Measurements from ENCODE around the gene BMP7.
"Not testable (repeated sequence)": the region's sequence is repeated elsewhere in the genome, so short reads cannot be mapped to it uniquely, and the experiment has no call there.

Gene BMP7

GRCh38 chr20:57280221-57280620, 13.8 kb upstream of the BMP7 start:
- no peak for TF ChIP-seq CTCF (IDR thresholded peaks at IDR 0.05; ENCODE audit: insufficient read depth, low read depth, low read length, missing control alignments)
- no peak for DNase-seq (ENCODE audit: low read depth)

GRCh38 chr20:57279548-57279947, 13.1 kb upstream of the BMP7 start:
- not testable (repeated sequence) for DNase-seq (ENCODE audit: low read depth)

More at GRCh38 chr20:57280221-57280620, 13.8 kb upstream of the BMP7 start:
- no peak overlapping the region for H3K4me3 ChIP-seq (ENCODE audit: low read length)

GRCh38 chr20:57278457-57278856, 12.0 kb upstream of the BMP7 start:
- no peak overlapping the region for H3K4me3 ChIP-seq (ENCODE audit: low read length)
- TF ChIP-seq CTCF (IDR thresholded peaks at IDR 0.05; ENCODE audit: insufficient read depth, low read depth, low read length, missing control alignments) = no peak
- no peak for DNase-seq (ENCODE audit: low read depth)

More at GRCh38 chr20:57279548-57279947, 13.1 kb upstream of the BMP7 start:
- H3K4me3 ChIP-seq (ENCODE audit: low read length) = not testable (repeated sequence)

GRCh38 chr20:57277398-57278105, 11.1 kb upstream of the BMP7 start:
- TF ChIP-seq CTCF (IDR thresholded peaks at IDR 0.05; ENCODE audit: insufficient read depth, low read depth, low read length, missing control alignments) = no peak
- DNase-seq (ENCODE audit: low read depth) = no peak
- no peak overlapping the region for H3K4me3 ChIP-seq (ENCODE audit: low read length)

GRCh38 chr20:57276221-57276620, 9.8 kb upstream of the BMP7 start:
- H3K4me3 ChIP-seq (ENCODE audit: low read length) = no peak overlapping the region
- DNase-seq (ENCODE audit: low read depth) = no peak
- TF ChIP-seq CTCF (IDR thresholded peaks at IDR 0.05; ENCODE audit: insufficient read depth, low read depth, low read length, missing control alignments) = no peak

- peak; percentile 81 for DNase-seq (ENCODE audit: low read depth)
- H3K4me3 ChIP-seq (ENCODE audit: low read length) = no peak overlapping the region
- TF ChIP-seq CTCF (IDR thresholded peaks at IDR 0.05; ENCODE audit: insufficient read depth, low read depth, low read length, missing control alignments) = no peak
Measured at GRCh38 chr20:57275813-57276212, 9.4 kb upstream of the BMP7 start.

- no peak for DNase-seq (ENCODE audit: low read depth)
- no peak for TF ChIP-seq CTCF (IDR thresholded peaks at IDR 0.05; ENCODE audit: insufficient read depth, low read depth, low read length, missing control alignments)
- no peak overlapping the region for H3K4me3 ChIP-seq (ENCODE audit: low read length)
Measured at GRCh38 chr20:57275334-57275733, 8.9 kb upstream of the BMP7 start.
